ENCODE results near the gene PURA.
A peak's percentile ranks its signal among the peaks of the same experiment; 100 is the strongest.

The PURA gene

DNA sequence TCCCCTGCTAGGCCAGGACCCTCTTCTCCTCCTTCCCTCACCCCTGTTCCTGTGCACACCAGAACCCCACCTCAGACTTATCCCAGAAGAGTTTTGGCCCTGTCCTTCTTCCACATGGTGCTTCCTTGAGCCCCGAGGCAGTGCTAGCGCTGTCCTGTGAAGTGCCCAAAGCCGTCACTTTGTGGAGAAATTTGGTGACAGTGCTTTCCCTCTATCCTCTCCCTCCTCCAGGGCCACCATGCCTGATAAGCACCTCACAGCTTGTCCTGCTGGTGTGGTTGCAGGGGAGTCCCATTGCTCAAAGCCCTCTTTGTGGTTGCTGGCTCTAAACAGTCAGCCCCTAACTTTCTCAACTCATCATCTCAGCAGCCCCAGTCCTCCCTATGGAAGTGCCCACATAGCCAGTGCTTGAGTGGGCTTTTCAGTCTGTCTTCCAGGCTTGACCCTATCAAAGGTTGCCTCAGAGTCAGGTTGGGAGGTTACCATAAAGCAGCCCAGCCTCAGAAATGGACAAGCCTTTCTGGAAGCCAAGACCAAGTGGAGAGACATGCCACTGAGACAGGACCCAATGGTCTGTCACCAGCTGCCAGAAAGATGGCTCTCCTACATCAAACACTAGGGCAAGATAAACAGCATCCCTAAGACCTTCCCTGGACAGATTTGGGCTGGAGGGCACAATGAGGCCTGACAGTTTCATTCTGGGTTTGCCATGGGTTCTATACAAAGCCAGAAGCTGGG lies 29.8 kb downstream of the PURA start:
- DNase-seq (ENCODE audit: insufficient read length, low spot score) (no peak), FAIRE-seq (no peak)
- no peak for TF ChIP-seq POLR2AphosphoS5 (IDR thresholded peaks at IDR 0.05; ENCODE audit: low read depth, low read length)
- no peak for TF ChIP-seq POU2F2 (IDR thresholded peaks at IDR 0.05; ENCODE audit: low read depth, low read length)
- TF ChIP-seq POLR2A (IDR thresholded peaks at IDR 0.05; ENCODE audit: low read depth, low read length) = no peak
- no peak for TF ChIP-seq TAF1 (IDR thresholded peaks at IDR 0.05; ENCODE audit: low read depth, low read length)
- no peak for TF ChIP-seq SPI1 (IDR thresholded peaks at IDR 0.05; ENCODE audit: low read depth, low read length)
- TF ChIP-seq PAX5 (IDR thresholded peaks at IDR 0.05; ENCODE audit: insufficient read depth, low read length, severe bottlenecking) = no peak

DNA sequence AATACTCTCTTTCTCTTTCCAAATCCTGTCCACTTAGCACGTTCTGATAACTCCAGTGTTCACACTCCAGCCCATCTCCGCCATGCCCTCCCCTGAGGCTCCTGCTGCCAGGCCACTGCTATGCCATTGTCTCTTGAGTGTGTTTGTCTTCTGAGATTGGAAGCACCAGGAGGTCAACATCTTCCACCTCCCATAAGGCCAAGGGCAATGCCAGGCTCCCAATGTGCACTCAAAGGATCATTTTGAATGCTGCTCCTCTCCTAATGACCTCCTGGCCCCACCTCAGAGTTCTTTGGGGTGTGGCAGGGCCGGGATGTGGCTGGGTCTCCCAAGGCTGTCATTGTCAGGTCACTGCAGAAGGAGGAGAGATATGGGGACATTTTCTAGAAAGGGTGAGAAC lies 31.3 kb downstream of the PURA start:
- no peak for DNase-seq (ENCODE audit: insufficient read length, low spot score)
- TF ChIP-seq POLR2AphosphoS5 (IDR thresholded peaks at IDR 0.05; ENCODE audit: low read depth, low read length) (no peak), POLR2A (IDR thresholded peaks at IDR 0.05; ENCODE audit: low read depth, low read length) (no peak)
- FAIRE-seq = no peak

DNA sequence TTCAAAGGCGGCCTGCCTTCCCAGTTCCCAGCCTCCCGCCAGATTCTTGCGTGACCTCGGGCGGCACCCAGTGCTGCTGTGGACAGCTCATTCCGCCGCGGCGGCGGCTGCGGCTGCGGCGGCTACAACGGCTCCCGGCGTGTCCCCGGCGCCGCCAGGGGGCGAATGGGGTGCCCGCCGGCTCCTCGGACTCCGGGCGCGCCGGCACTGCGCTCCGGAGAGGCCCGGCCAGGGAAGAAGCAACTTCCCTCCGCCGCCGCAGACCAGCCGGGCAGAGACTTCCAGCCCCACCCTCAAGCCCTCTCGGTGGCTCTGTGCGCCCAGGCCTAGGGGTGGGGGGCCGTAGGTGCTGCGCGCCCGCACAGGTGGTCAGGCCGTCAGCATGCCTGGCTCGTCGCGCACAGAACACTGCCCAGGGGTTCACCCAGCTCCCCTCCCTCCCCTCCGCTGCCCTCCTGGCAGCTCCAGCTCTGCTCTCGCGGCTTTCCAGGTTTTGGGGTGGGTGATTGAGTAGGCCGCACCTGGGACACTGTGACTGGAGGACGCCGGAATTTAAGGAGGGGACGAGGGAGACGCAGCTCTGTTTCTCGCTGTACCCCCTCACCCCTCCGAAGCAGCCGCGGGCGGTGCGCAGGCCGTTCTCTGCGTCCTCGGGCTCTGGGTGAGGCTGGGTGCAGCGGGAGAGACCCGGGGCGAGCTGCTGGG lies 32.1 kb downstream of the PURA start:
- peak; percentile 77 for DNase-seq (ENCODE audit: insufficient read length, low spot score)
- FAIRE-seq = peak; percentile 40
- TF ChIP-seq POLR2A (IDR thresholded peaks at IDR 0.05; ENCODE audit: low read depth, low read length) (no peak), PAX5 (IDR thresholded peaks at IDR 0.05; ENCODE audit: insufficient read depth, low read length, severe bottlenecking) (no peak), SPI1 (IDR thresholded peaks at IDR 0.05; ENCODE audit: low read depth, low read length) (no peak), POU2F2 (IDR thresholded peaks at IDR 0.05; ENCODE audit: low read depth, low read length) (no peak), POLR2AphosphoS5 (IDR thresholded peaks at IDR 0.05; ENCODE audit: low read depth, low read length) (no peak), TAF1 (IDR thresholded peaks at IDR 0.05; ENCODE audit: low read depth, low read length) (no peak)

DNA sequence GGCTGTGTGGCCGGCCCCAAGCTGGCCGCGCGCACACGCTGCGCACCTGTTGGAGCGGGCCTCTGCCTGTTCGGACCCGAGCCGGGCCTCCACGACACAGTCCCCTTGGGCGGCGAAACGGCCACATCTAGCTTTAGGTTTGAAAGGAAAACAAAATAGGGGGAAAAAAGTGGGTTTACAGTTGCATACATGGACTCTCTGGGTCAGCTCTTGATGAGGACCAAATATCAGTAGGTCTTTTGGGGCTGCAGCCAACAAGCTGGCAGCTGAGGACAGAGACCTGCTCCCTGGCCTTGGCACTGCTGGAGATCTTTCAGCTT lies 32.6 kb downstream of the PURA start:
- FAIRE-seq (no peak), DNase-seq (ENCODE audit: insufficient read length, low spot score) (no peak)
- TF ChIP-seq SPI1 (IDR thresholded peaks at IDR 0.05; ENCODE audit: low read depth, low read length) = no peak
- TF ChIP-seq POU2F2 (IDR thresholded peaks at IDR 0.05; ENCODE audit: low read depth, low read length) = no peak
- TF ChIP-seq POLR2AphosphoS5 (IDR thresholded peaks at IDR 0.05; ENCODE audit: low read depth, low read length) = no peak
- no peak for TF ChIP-seq PAX5 (IDR thresholded peaks at IDR 0.05; ENCODE audit: insufficient read depth, low read length, severe bottlenecking)
- no peak for TF ChIP-seq POLR2A (IDR thresholded peaks at IDR 0.05; ENCODE audit: low read depth, low read length)
- no peak for TF ChIP-seq TAF1 (IDR thresholded peaks at IDR 0.05; ENCODE audit: low read depth, low read length)

DNA sequence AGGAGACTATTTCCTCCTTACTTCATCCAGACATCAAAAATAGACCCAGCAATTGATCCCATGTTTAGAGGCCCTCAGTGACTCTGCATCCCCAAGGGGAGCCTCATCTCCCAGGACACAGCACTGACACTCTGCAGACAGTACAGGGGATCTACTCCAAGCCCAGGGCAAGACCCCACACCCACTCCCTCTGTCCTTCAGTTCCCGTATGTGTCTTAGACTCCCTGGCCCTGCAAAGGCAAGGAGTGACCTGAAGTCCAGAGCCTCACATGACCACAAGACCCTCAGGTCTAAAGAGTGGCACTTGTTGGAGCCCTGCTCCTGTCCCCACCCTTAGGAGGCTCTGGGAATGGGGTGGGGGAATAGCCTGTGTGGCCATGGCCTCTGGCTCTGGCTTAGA lies 33.6 kb downstream of the PURA start:
- DNase-seq (ENCODE audit: insufficient read length, low spot score) (no peak), FAIRE-seq (no peak)
- no peak for TF ChIP-seq PAX5 (IDR thresholded peaks at IDR 0.05; ENCODE audit: insufficient read depth, low read length, severe bottlenecking)
- no peak for TF ChIP-seq TAF1 (IDR thresholded peaks at IDR 0.05; ENCODE audit: low read depth, low read length)
- no peak for TF ChIP-seq POU2F2 (IDR thresholded peaks at IDR 0.05; ENCODE audit: low read depth, low read length)
- no peak for TF ChIP-seq POLR2AphosphoS5 (IDR thresholded peaks at IDR 0.05; ENCODE audit: low read depth, low read length)
- TF ChIP-seq POLR2A (IDR thresholded peaks at IDR 0.05; ENCODE audit: low read depth, low read length) = no peak
- no peak for TF ChIP-seq SPI1 (IDR thresholded peaks at IDR 0.05; ENCODE audit: low read depth, low read length)

DNA sequence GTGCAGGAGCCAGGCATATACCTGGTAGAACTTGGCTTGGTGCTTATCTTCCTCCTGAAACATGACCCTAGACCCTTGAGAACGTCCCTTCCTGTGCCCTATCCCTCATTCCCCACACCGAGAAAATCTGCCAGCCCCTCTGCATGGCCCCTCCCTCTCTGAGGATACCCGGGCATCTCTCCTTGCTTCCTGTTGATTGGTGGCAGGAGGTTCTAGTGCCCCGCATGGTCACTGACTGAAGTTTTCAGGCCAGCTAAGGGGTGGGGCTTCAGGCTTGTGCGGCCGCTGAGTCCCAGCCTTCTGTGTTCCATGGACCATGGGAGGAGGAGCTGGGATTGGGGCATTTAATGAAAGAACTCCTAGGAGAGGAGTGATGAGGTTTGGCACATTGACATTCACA lies 34.6 kb downstream of the PURA start:
- DNase-seq (ENCODE audit: insufficient read length, low spot score) (no peak), FAIRE-seq (no peak)
- TF ChIP-seq POLR2AphosphoS5 (IDR thresholded peaks at IDR 0.05; ENCODE audit: low read depth, low read length) = no peak
- no peak for TF ChIP-seq SPI1 (IDR thresholded peaks at IDR 0.05; ENCODE audit: low read depth, low read length)
- TF ChIP-seq PAX5 (IDR thresholded peaks at IDR 0.05; ENCODE audit: insufficient read depth, low read length, severe bottlenecking) = no peak
- no peak for TF ChIP-seq TAF1 (IDR thresholded peaks at IDR 0.05; ENCODE audit: low read depth, low read length)
- TF ChIP-seq POU2F2 (IDR thresholded peaks at IDR 0.05; ENCODE audit: low read depth, low read length) = no peak
- no peak for TF ChIP-seq POLR2A (IDR thresholded peaks at IDR 0.05; ENCODE audit: low read depth, low read length)

DNA sequence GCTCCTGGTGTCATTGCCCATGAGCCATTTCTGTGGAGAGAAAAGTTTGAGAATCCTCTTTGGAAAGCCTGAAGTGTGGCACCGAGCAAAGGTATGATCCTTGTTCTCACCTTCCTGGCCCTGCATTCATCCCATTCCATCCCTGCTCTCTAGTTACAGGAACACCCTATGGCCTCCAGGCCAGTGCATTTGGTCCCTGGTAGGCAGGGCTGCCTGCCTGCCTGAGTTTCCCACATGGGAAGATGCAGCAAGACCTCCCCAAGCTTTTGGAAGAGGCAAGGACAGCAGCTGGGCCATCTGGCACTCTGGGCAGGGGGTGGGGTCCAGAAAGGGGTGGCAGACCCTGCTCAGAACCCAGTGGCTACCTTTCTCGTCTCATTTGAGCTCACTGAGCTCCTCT lies 36.3 kb downstream of the PURA start:
- no peak for DNase-seq (ENCODE audit: insufficient read length, low spot score)
- FAIRE-seq = no peak
- TF ChIP-seq TAF1 (IDR thresholded peaks at IDR 0.05; ENCODE audit: low read depth, low read length) (no peak), SPI1 (IDR thresholded peaks at IDR 0.05; ENCODE audit: low read depth, low read length) (no peak), POLR2AphosphoS5 (IDR thresholded peaks at IDR 0.05; ENCODE audit: low read depth, low read length) (no peak), POLR2A (IDR thresholded peaks at IDR 0.05; ENCODE audit: low read depth, low read length) (no peak), POU2F2 (IDR thresholded peaks at IDR 0.05; ENCODE audit: low read depth, low read length) (no peak), PAX5 (IDR thresholded peaks at IDR 0.05; ENCODE audit: insufficient read depth, low read length, severe bottlenecking) (no peak)

DNA sequence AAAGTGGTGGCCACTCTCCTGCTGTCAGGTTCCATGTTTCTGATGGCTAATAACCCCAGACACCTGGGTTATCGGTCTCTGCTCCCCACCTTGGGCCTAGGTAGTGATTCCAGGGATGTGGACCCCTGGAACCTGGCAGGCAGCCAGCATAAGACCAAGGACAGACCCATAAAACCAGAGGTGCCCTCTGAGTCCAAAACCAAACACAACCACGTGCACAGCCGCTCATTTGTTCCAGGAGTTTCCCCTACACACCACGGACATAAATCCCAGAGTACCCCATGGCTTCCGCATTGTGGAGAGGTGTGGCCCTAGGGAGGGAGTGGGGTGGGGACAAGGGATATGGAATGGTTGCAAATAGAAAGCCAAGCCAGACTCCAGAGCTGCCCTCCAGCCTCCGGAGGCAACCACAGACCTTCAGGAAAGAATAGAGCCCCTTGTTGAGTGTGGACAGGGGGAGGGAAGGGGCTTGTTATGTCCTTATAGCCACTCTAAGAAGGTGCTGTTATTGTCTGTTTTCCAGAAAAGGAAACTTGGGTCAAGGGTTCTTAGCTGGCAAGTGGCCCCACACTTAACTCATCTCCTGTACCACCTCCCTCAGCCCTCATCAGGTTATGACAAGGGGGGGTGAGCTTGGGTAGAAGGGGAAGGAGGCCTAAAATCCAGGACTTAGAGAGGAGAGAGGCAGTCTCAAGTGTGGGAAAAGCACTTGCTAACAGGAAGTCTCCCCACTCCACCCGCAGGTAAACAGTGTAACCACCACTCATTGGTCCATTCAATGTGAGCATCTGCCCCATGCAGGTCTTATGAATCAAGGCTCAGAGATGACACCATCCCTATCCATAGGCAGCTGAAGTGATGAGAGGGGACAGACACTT lies 37.5 kb downstream of the PURA start:
- FAIRE-seq = no peak
- no peak for DNase-seq (ENCODE audit: insufficient read length, low spot score)
- TF ChIP-seq SPI1 (IDR thresholded peaks at IDR 0.05; ENCODE audit: low read depth, low read length) (no peak), PAX5 (IDR thresholded peaks at IDR 0.05; ENCODE audit: insufficient read depth, low read length, severe bottlenecking) (no peak), POLR2AphosphoS5 (IDR thresholded peaks at IDR 0.05; ENCODE audit: low read depth, low read length) (no peak), POU2F2 (IDR thresholded peaks at IDR 0.05; ENCODE audit: low read depth, low read length) (no peak), POLR2A (IDR thresholded peaks at IDR 0.05; ENCODE audit: low read depth, low read length) (no peak), TAF1 (IDR thresholded peaks at IDR 0.05; ENCODE audit: low read depth, low read length) (no peak)
